ENCODE results near the gene MYO10. TPM values are rescaled to one million over a fixed set of nuclear protein-coding genes. Genes with fewer than 3 reads are reported as not detected.

MYO10 gene
- total RNA-seq, 4 donors from 2014 or later = 3.2 to 30.7 (median 22.9) TPM

DNA sequence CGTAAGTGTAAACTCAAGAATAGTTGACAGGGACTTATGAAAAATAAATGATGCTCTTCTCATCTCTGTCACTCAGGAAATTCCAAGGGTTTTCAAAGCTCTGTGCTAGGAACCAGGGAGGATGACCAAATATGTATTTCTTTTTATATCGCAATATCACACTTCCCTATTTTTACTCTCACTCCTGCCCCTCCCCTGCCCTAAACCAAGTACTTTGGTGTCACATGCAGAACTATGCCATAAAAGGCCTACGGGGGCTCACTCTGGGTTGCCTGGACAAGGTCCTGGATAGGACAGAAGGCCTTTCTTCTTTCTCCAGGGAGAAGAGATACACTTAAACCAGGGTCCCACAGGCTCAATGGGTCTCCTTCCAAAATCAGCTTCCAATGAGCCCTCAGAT lies 311.0 kb downstream of the MYO10 start:
- TF ChIP-seq, protein P1, sequence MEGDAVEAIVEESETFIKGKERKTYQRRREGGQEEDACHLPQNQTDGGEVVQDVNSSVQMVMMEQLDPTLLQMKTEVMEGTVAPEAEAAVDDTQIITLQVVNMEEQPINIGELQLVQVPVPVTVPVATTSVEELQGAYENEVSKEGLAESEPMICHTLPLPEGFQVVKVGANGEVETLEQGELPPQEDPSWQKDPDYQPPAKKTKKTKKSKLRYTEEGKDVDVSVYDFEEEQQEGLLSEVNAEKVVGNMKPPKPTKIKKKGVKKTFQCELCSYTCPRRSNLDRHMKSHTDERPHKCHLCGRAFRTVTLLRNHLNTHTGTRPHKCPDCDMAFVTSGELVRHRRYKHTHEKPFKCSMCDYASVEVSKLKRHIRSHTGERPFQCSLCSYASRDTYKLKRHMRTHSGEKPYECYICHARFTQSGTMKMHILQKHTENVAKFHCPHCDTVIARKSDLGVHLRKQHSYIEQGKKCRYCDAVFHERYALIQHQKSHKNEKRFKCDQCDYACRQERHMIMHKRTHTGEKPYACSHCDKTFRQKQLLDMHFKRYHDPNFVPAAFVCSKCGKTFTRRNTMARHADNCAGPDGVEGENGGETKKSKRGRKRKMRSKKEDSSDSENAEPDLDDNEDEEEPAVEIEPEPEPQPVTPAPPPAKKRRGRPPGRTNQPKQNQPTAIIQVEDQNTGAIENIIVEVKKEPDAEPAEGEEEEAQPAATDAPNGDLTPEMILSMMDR (IDR thresholded peaks at IDR 0.05) = no peak
- TF ChIP-seq POLR2A (IDR thresholded peaks at IDR 0.05) = no peak
- intact Hi-C loops (cut with DNase I; ENCODE audit: low total_unique reads) = no loop called here
- H3K27ac ChIP-seq = no peak overlapping the region

DNA sequence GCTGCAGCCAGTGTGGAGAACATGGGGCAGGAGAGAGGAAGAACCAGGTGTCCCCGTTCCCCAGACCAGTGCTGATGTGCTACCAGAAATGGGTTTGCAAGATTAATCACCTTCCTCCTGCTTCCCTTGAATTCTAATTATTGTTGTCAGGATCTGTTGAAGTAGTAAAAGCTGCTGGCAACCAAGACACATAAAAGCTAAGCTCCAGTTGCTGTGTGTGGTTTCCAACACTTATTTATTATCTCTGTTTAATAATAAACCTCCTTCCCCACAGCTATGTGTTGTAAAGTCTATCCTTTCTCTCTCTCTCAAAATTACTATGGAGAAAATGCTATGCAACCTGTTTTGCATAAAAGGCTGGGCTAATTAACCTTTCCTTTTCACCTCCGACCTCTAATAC lies 317.0 kb downstream of the MYO10 start:
- TF ChIP-seq, protein P1 (IDR thresholded peaks at IDR 0.05) = no peak
- TF ChIP-seq POLR2A (IDR thresholded peaks at IDR 0.05) = no peak
- no peaks in the 10 kb centered on the region for H3K36me3 ChIP-seq
- no peak overlapping the region for H3K27ac ChIP-seq
- peaks cover 0 to 5% of the 10 kb centered on the region in 2 donors for H3K4me1 ChIP-seq
- no peaks in the 10 kb centered on the region for H3K27me3 ChIP-seq
- H3K9me3 ChIP-seq = no peaks in the 10 kb centered on the region
- intact Hi-C loops (cut with DNase I; ENCODE audit: low total_unique reads) = no loop called here
- H3K4me3 ChIP-seq = no peak overlapping the region
- DNase-seq = no peak

More for the DNA sequence above, 311.0 kb downstream of the MYO10 start:
- no peak for DNase-seq
- Histone ChIP-seq H3K36me3 (no peaks in the 10 kb centered on the region), H3K4me3 (no peak overlapping the region), H3K4me1 (no peaks in the 10 kb centered on the region), H3K27me3 (no peaks in the 10 kb centered on the region), H3K9me3 (no peaks in the 10 kb centered on the region)

DNA sequence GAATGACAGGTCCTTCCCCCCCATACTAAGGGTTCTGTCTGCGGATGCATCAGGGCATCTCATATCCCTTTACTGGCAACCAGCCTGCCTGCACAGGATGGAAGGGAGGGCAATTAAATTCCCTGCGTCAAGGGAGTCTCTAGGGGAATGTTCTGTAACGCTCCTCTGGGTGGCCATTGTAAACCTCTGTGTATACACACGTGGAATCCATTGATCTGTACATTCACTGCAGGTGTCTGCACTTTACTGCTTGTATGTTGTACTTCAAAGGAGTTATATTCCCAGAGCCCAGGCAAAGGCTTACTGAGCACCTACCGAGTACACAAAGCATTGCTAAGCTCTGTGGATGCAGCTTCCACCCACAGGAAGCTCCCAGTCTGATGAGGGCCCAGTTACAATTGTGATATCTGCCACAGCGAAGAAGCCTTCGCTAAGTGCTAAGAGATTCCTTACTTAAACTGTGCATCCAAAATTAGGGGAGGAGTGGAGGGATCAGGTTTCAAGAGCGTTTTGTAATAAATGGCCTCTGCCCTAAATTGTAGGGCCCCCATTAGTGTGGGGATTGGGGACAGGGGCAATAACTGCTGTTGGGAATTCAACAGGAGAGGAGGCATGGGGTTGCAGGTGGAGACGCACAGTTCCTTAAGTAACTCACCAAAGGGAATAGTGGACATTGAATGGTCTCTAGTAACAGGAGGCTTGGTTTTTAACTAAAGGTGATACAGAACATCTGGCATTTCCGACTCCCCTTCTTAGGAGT lies 317.8 kb downstream of the MYO10 start:
- Histone ChIP-seq H3K36me3 (no peaks in the 10 kb centered on the region), H3K9me3 (no peaks in the 10 kb centered on the region), H3K4me3 (no peak overlapping the region), H3K27ac (no peak overlapping the region), H3K27me3 (no peaks in the 10 kb centered on the region), H3K4me1 (peaks cover 0 to 5% of the 10 kb centered on the region in 2 donors)
- TF ChIP-seq, protein P1 (IDR thresholded peaks at IDR 0.05) = no peak
- TF ChIP-seq POLR2A (IDR thresholded peaks at IDR 0.05) = no peak
- intact Hi-C loops (cut with DNase I; ENCODE audit: low total_unique reads) = no loop called here
- no peak for DNase-seq

DNA sequence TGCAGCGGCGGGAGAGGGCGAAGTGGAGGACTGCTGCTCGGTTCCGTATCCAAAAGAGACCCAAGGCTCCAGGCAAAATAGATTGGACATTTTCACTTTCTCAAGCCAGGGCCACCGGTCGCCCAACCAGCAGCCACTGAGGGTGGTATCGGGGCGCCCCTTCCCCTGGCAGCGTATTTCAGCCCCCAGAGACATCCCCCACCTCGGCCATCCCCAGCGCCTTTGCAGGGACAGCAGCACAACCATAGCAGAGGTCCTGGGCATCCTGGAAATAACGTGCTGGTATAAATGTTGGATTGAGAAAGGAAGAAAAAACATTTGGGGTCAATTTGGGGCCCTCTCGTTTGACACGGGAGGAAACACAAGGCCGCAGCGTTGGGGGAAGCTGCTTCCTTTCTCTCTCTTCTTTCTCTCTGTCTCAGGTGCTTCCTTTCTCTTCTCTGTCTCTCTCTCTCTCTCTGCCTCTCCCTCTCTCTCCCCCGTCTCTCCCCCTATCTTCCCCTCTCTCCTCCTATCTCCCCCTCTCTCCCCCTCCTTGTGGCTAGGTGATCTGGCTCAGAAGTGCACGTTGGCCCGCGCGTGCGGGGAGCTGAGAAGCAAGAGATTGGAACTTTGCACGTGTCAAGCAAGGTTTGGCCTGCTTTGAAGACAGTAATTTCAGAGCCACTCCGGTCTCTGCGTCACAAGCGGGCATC lies 318.7 kb downstream of the MYO10 start:
- no peaks in the 10 kb centered on the region for H3K27me3 ChIP-seq
- intact Hi-C loops (cut with DNase I; ENCODE audit: low total_unique reads) = no loop called here
- DNase-seq = no peak
- peak overlapping the region in 1 of 2 donors; percentile 10 for H3K27ac ChIP-seq
- TF ChIP-seq, protein P1 (IDR thresholded peaks at IDR 0.05) = no peak
- no peak for TF ChIP-seq POLR2A (IDR thresholded peaks at IDR 0.05)
- H3K9me3 ChIP-seq = no peaks in the 10 kb centered on the region
- no peaks in the 10 kb centered on the region for H3K36me3 ChIP-seq
- peaks cover 0 to 5% of the 10 kb centered on the region in 2 donors for H3K4me1 ChIP-seq
- peak overlapping the region; percentile 32 to 66 for H3K4me3 ChIP-seq
